GM18909 (cell line): ENCODE measurements around the gene RTP3.
"Not testable (repeated sequence)": the region's sequence is repeated elsewhere in the genome, so short reads cannot be mapped to it uniquely, and the experiment has no call there.

Experiments
- ATAC-seq: cut with Tn5 transposase; IDR thresholded peaks from one replicate; pipeline ENCODE4 v1.9.1; 2021; ENCODE audit warnings: mild to moderate bottlenecking; ENCODE audit not compliant: unreplicated experiment, poor library complexity

The RTP3 gene

GRCh38 chr3:46489875-46490274 lies 7.9 kb upstream of the RTP3 start:
- ATAC-seq = no peak

DNA sequence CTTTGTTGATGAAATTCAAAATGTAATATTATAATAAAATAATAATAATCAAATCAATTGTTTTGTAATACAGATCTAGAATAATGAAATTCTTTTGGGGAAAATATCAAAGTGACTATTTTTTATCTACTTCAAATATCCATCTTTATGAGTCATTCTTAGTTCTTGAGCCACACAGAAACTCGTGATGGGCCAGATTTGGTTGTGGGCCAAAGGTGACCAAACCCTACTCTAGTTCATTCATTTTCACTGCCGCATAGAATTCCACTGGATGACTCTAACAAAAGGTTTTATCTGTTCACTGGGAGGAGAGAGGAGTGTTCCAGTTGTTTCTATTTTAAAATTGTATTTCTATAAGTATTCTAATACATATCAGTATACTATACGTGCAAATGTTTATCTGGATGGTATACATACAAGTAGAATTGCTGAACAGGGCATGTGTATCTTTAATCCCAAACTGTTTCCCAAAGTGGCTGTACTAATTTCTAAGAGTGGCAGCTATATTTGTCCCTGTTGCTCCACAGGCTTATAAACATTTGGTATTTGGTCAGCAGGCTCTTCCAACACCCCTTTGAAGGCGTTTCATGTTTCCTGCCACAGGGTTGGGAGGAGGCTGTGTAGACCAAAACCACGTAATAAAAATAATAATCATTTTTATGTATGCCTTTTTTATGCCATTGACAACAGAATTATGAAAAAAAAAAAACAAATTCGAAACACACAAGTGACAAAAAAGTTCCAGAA lies 7.3 kb upstream of the RTP3 start:
- ATAC-seq = no peak

- no peak for ATAC-seq
These were observed 6.4 kb upstream of the RTP3 start for GRCh38 chr3:46491089-46492070.

GRCh38 chr3:46492890-46493547 lies 4.8 kb upstream of the RTP3 start:
- ATAC-seq = no peak

DNA sequence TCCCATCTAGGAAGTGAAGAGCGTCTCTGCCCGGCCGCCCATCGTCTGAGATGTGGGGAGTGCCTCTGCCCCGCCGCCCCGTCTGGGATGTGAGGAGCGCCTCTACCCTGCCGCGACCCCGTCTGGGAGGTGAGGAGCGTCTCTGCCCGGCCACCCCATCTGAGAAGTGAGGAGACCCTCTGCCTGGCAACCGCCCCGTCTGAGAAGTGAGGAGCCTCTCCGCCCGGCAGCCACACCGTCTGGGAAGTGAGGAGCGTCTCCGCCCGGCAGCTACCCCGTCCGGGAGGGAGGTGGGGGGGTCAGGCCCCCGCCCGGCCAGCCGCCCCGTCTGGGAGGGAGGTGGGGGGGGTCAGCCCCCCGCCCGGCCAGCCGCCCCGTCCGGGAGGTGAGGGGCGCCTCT lies 3.3 kb upstream of the RTP3 start:
- not testable (repeated sequence) for ATAC-seq

GRCh38 chr3:46495901-46496456 lies 1.8 kb upstream of the RTP3 start:
- no peak for ATAC-seq

GRCh38 chr3:46496746-46497555 lies 825 bp upstream of the RTP3 start:
- ATAC-seq = no peak

GRCh38 chr3:46498916-46499519 lies 1.2 kb downstream of the RTP3 start:
- ATAC-seq = no peak

DNA sequence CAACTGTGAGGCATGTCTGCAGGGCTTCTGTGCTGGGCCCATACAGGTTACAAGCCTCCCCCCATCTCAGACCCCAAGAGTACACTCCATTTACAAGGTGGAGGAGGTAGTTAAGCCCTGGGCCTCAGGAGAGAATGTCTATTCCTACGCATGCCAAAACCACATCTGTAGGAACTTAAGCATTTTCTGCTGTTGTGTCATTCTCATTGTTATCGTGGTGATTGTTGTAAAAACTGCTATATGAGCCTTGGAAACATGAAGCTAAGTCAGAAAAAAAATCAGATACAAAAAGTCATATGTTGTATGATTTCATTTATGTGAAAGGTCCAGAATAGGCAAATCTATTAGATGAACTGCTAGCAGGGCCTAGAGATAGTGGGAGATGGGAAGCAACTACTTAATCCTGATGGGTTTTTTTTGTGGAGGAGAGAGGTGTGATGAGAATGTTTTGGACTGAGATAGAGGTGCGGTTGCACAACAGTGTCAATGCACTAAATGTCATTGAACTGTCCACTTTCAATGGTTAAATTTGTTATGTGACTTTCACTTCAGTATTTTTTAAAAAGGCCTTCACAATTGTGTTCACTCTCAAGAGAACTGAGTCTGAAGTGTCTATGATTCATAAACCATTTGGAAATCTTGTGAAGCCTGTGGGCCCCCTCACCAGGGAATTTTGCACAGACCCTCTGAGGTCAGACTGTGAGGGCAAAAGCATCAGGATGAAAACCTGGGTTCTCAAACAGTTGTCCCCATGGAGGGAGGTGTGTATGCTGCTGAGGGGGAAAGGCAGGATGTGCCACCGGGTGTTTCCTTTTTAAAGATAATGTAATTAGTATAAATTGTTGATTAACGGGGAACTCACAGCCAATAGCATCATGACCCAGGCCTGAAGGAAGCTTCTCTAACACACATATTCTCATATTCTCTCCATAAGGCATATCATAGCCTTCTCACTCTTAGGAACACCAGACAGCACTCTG lies 3.2 kb downstream of the RTP3 start:
- no peak for ATAC-seq

- ATAC-seq = no peak
These were observed 3.9 kb downstream of the RTP3 start for GRCh38 chr3:46501702-46502101.

GRCh38 chr3:46503200-46503874 lies 5.6 kb downstream of the RTP3 start:
- no peak for ATAC-seq

- ATAC-seq = no peak
These were observed 7.0 kb downstream of the RTP3 start for GRCh38 chr3:46504789-46505188.

DNA sequence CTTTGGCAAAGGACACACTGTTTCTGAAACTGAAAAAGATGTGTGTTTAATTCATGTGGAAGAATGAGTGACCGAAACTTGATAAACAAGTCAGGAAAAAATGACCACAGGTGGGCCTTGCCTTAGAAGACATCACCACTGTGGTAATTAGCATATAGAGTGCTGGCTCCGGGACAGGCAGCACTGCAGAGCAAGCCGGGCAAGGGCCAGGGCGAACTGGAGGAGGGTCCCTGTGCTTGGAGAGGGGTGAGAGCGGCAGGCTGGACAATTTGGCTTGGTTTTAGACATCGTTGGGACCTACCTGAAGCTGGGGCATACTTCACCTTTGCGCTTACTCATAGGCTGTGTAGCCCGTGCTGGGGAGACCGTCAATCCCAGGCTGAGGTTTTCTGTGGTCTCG lies 8.2 kb downstream of the RTP3 start:
- ATAC-seq = no peak

GRCh38 chr3:46506526-46506925 lies 8.8 kb downstream of the RTP3 start:
- no peak for ATAC-seq

DNA sequence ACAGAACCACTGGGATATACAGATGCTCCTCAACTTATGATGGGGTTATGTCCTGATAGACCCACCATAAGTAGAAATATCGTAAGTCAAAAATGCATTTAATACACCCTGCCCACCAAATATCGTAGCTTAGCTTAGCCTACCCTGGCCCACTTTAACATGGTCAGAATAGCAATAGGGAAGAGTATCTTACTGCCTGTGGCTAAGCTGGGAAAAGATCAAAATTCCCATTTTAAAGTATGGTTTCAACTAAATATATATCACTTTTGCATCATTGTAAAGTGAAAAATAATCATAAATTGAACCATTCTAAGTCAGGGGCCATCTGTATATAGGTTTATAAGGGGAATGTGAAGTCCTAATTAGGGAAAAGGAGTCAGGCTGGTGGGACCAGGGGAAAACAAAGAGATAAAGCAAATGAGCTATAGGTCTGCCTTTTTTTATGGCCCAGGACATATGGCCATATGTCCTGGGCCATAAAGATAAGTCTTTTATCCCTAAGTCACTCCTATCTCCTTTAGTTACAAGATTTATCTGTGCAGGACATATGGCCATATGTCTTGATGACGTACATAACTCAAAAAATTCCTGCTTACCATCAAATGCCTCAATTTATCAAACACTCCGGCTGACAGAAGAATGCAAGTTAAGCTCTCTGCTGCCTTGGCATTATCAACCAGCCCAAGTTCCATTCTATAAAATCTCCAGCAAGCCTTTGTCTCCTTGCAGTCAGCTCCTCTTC lies 11.2 kb downstream of the RTP3 start:
- ATAC-seq = no peak

GRCh38 chr3:46509661-46510187 lies 11.9 kb downstream of the RTP3 start:
- no peak for ATAC-seq
